Measurements from ENCODE around the gene ARR3.

DNA sequence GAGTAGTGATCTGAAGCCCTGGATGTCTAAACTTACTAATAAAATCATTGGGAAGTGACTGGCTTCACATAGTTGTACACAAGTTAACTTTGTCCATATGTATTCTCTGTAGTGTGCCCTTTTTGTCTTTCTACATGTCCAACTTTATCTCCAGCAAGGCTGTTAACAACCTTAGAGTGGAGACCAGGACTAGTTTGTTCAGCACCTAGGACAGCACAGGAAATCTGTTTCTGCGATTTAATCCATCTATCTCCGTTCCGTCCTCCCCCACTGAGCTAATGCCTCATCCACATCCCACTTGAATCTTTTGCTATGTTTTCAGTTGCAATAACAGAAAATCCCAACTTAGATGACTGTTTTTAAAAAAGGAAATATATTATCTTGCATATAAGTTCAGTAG lies 3.4 kb upstream of the ARR3 start:
- TF ChIP-seq, protein P1, sequence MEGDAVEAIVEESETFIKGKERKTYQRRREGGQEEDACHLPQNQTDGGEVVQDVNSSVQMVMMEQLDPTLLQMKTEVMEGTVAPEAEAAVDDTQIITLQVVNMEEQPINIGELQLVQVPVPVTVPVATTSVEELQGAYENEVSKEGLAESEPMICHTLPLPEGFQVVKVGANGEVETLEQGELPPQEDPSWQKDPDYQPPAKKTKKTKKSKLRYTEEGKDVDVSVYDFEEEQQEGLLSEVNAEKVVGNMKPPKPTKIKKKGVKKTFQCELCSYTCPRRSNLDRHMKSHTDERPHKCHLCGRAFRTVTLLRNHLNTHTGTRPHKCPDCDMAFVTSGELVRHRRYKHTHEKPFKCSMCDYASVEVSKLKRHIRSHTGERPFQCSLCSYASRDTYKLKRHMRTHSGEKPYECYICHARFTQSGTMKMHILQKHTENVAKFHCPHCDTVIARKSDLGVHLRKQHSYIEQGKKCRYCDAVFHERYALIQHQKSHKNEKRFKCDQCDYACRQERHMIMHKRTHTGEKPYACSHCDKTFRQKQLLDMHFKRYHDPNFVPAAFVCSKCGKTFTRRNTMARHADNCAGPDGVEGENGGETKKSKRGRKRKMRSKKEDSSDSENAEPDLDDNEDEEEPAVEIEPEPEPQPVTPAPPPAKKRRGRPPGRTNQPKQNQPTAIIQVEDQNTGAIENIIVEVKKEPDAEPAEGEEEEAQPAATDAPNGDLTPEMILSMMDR (IDR thresholded peaks at IDR 0.05), result no peak
- no peak for TF ChIP-seq ZFX (IDR thresholded peaks at IDR 0.05; ENCODE audit: borderline replicate concordance)

Measured in 22Rv1 (cell line).